Immature natural killer cell (primary cell): ENCODE data around the gene MUS81. TPM values are rescaled to one million over a fixed set of nuclear protein-coding genes. Genes with fewer than 3 reads are reported as not detected.

Source experiments
- DNase-seq, 3 donors: peaks; one replicate each; pipeline ENCODE4 v3.0.0; 2022; ENCODE audit warnings: mixed read lengths in 1 of 3
- H3K27ac Mint-ChIP-seq, 6 donors: one replicate each; pipeline ENCODE4 v1.8.0; 2020; ENCODE audit warnings: mixed read lengths in 6 of 6, mild to moderate bottlenecking in 5 of 6, inconsistent platforms in 4 of 6, moderate library complexity in 3 of 6
- H3K27me3 Mint-ChIP-seq, 3 donors: one replicate each; pipeline ENCODE4 v1.8.0; 2020 to 2021; ENCODE audit warnings: low read depth in 3 of 3, mild to moderate bottlenecking in 3 of 3, mixed read lengths in 3 of 3, moderate library complexity in 3 of 3, inconsistent platforms in 1 of 3
- H3K36me3 Mint-ChIP-seq, 3 donors: one replicate each; pipeline ENCODE4 v1.8.0; 2020; ENCODE audit warnings: mixed read lengths in 3 of 3, inconsistent platforms in 2 of 3, mild to moderate bottlenecking in 2 of 3
- H3K4me1 Mint-ChIP-seq, 2 donors: one replicate each; pipeline ENCODE4 v1.8.0; 2020; ENCODE audit warnings: inconsistent platforms in 2 of 2, mild to moderate bottlenecking in 2 of 2, mixed read lengths in 2 of 2, moderate library complexity in 1 of 2
- H3K4me3 Mint-ChIP-seq, 5 donors: one replicate each; pipeline ENCODE4 v1.8.0; 2020; ENCODE audit warnings: mild to moderate bottlenecking in 5 of 5, mixed read lengths in 5 of 5, inconsistent platforms in 3 of 5, moderate library complexity in 3 of 5
- H3K9me3 Mint-ChIP-seq, 6 donors: one replicate each; pipeline ENCODE4 v1.8.0; 2020; ENCODE audit warnings: mild to moderate bottlenecking in 6 of 6, mixed read lengths in 6 of 6, inconsistent platforms in 4 of 6, moderate library complexity in 3 of 6
- polyA plus RNA-seq, 3 donors: library from polyadenylated mRNA; unstranded; fragments of 300-500 nt; fragmentation: Illumina TruSeq; gene quantifications; one replicate each; pipeline ENCODE4 v1.2.3, GENCODE V29; 2021

MUS81 gene, protein sequence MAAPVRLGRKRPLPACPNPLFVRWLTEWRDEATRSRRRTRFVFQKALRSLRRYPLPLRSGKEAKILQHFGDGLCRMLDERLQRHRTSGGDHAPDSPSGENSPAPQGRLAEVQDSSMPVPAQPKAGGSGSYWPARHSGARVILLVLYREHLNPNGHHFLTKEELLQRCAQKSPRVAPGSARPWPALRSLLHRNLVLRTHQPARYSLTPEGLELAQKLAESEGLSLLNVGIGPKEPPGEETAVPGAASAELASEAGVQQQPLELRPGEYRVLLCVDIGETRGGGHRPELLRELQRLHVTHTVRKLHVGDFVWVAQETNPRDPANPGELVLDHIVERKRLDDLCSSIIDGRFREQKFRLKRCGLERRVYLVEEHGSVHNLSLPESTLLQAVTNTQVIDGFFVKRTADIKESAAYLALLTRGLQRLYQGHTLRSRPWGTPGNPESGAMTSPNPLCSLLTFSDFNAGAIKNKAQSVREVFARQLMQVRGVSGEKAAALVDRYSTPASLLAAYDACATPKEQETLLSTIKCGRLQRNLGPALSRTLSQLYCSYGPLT
- polyA plus RNA-seq: 10 to 100 TPM; 22.7 to 47.0 (median 32.2) TPM

DNA sequence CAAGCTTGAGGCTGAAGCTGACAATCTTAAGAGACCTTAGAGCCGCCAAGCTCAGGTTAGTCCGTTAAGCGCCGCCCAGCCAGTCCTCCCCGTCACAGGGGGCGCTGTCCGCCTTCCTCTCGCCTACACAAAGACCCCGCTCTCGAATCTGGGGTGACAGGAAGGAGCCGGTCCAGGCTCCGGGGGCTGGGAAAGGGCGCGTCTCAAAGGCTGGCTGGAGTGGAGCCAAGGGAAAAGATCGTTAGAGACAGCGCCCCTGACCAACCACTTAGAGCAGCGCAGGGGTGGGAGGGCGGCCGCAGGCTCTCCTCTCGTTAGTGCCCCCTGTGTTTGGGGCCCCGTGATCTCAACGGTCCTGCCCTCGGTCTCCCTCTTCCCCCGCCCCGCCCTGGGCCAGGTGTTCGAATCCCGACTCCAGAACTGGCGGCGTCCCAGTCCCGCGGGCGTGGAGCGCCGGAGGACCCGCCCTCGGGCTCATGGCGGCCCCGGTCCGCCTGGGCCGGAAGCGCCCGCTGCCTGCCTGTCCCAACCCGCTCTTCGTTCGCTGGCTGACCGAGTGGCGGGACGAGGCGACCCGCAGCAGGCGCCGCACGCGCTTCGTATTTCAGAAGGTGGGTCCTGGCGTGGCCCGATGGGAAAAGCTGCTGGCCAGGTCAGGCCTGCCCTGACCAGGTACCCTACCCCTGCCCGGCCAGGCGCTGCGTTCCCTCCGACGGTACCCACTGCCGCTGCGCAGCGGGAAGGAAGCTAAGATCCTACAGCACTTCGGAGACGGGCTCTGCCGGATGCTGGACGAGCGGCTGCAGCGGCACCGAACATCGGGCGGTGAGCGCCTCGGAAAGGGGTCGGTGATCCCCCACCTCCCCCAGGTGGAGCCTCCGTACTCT lies at the start of gene MUS81:
MUS81 (plus strand) TSS at position 156 of the 887 bp plus-strand sequence; CDS start at position 477, 321 bp downstream.
- Mint-ChIP-seq H3K4me3 (peak within 1 kb of the TSS; percentile 91 to 98 (median 94)), H3K9me3 (no peaks in the 10 kb centered on the region), H3K4me1 (peaks cover 48 to 53% of the 10 kb centered on the region in 2 donors), H3K36me3 (peaks cover 13 to 22% (median 13%) of the 10 kb centered on the region in 3 donors), H3K27ac (peak within 1 kb of the TSS; percentile 91 to 99 (median 98)), H3K27me3 (peaks cover 10 to 21% (median 19%) of the 10 kb centered on the region in 3 donors)
- peak; percentile 91 to 93 (median 92) for DNase-seq

DNA sequence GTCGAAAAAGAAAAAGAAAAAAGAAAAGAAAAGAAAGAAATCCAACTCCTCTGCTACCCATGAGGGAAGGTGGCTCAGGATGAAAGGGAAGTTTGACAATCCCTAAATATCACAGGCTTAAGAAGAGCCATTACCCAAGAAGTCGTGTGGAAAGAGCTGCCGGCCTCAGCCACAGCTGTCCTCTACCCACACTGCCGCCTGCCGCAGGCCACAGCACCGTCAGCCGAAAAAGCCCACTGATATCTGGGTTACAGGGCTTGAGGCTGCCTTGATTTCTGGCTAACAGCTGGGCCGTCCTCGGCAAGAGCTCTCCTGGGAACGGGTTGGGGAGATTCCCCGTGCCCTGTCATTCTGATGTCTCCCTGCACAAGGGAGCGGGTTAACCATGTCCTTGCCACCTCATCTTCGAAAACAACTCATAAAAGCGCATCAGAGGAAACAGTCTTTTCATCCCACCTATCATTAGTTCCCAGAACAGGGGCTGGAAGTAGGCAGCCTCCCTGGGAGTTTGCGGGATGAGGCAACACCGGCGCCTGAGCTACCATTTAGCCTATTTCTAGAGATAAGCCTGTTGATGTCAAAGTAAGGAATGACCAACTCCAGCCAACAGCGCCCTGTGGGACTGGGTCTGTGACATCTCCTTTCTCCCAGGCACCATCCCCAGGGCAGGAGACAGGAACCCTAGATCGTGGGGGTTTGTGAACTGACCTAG lies 48.3 kb upstream of the MUS81 start:
- Mint-ChIP-seq H3K4me1 (peaks cover 0 to 5% of the 10 kb centered on the region in 2 donors), H3K9me3 (no peaks in the 10 kb centered on the region), H3K27ac (no peak overlapping the region), H3K4me3 (no peak overlapping the region), H3K36me3 (peaks cover 3 to 4% (median 4%) of the 10 kb centered on the region in 3 donors), H3K27me3 (peaks cover 3 to 11% (median 8%) of the 10 kb centered on the region in 3 donors)
- DNase-seq: no peak

DNA sequence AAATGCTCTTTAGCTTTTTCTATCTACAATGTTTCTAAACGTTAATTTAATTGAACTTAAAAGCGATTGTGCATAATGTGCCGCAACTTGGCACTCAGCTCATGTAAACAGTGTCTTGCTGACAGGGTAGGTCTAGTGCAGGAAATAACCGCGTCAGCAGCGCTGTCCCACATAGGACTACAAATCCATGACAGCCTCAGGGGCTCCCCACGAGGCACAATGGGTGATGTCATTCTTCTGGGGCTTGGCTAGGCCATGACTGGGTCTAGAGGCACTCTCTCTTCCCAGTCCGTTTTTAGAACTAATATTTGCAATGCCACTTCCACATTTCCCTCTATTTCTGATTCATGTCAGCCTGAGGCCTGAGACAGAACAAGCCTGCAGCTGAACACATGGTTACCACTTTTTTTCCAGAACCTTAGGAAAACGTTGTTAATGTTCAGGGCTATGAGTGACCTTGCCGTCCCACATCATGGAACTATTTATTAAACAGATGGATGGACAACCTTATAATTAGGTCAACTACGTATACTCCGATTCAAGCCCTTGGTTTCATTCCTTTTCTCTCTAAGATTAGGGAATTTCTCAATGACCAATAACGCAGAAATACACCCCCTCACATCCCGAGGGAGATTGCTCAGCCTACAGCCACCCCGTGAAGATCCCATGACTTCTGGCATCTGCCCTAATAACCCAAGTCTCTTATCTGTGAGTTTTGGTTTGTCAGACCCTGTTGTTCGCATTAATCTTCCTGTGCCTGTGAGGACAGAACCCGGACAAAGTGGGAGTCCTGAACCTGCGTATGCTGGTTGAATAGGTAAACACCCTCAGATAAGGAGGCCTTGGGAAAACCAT lies 45.9 kb upstream of the MUS81 start:
- H3K4me3 Mint-ChIP-seq: no peak overlapping the region
- DNase-seq: no peak
- H3K36me3 Mint-ChIP-seq: peaks cover 3 to 4% (median 4%) of the 10 kb centered on the region in 3 donors
- peaks cover 3 to 14% of the 10 kb centered on the region in 2 donors for H3K4me1 Mint-ChIP-seq
- peaks cover 3 to 8% (median 5%) of the 10 kb centered on the region in 3 donors for H3K27me3 Mint-ChIP-seq
- H3K27ac Mint-ChIP-seq: no peak overlapping the region
- H3K9me3 Mint-ChIP-seq: no peaks in the 10 kb centered on the region

DNA sequence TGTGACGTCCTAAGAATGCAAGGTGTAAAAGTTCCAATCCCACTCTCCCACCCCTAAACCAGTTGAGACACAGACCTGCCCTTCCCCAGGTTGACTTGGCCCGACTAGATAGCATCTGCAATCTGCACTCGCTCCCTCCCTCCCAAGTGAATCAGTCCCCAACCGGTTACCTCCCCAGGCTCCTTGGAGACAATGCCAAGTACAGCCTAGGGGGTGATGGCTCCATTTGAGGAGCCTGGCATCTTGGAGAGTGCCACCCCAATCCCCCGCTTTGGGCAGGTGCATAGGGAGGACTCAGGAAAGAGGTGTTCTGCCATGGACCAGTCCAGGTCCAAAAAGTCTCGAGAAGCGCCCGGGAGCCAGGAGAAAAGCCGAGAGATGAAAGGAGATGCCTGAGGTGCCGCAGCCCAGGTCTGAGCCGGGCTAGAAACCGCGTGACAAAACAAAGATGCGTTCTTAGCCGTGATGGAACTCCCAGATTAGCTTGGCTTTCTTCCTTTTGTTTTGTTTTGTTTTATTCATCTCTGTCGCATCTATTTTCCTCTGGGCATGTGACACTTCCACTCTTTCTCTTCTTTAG lies 45.2 kb upstream of the MUS81 start:
- H3K4me1 Mint-ChIP-seq: peaks cover 3 to 14% of the 10 kb centered on the region in 2 donors
- no peak overlapping the region for H3K4me3 Mint-ChIP-seq
- no peak for DNase-seq
- H3K27me3 Mint-ChIP-seq: peaks cover 3 to 8% (median 5%) of the 10 kb centered on the region in 3 donors
- H3K36me3 Mint-ChIP-seq: peaks cover 3 to 4% (median 4%) of the 10 kb centered on the region in 3 donors
- H3K9me3 Mint-ChIP-seq: no peaks in the 10 kb centered on the region
- H3K27ac Mint-ChIP-seq: peak overlapping the region in 1 of 6 donors; percentile 71

DNA sequence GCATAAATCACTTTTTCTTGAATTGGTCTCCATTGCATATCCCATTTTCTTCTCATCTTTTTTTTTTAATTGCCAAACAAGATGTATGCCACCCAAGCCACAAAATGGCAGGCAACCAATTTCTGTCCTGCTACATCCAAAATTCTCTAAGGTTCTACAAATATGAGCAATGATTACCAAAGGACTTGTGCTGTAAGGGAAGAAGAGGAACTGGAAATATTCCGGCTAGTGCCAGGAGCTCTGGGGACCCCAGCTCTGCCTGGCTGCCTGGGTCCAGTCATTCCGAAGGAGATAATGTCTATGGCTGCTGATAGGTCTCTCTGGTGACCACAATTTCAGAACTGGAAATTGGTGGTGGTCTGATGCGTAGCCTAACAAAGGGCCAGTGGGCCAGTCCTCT lies 43.5 kb upstream of the MUS81 start:
- peak overlapping the region; percentile 18 to 90 (median 84) for H3K4me3 Mint-ChIP-seq
- H3K27me3 Mint-ChIP-seq: peaks cover 0 to 4% (median 3%) of the 10 kb centered on the region in 3 donors
- no peak for DNase-seq
- H3K9me3 Mint-ChIP-seq: no peaks in the 10 kb centered on the region
- H3K36me3 Mint-ChIP-seq: peaks cover 3 to 4% (median 4%) of the 10 kb centered on the region in 3 donors
- H3K27ac Mint-ChIP-seq: peak overlapping the region in 1 of 6 donors; percentile 6
- H3K4me1 Mint-ChIP-seq: peaks cover 3 to 14% of the 10 kb centered on the region in 2 donors

DNA sequence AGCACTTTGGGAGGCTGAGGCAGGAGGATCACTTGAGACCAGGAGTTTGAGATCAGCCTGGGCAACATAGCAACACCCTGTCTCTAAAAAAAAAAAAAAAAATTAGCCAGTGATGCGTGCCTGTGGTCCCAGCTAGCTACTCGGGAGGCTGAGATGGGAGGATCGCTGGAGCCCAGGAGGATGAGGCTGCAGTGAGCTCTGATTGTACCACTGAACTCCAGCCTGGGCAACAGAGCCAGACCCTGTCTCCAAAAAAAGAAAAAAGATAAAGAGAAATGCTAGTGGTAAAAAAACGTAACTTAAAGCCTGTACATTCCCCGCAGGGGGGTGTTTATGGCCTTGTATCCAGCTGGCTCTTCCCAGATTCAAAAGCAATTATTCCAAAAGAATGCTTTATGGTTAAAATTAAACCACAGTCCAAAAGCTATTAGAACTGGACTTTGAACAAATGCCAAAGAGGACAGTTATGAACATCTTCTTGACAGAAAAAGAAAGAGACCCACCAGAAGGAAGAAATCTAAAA lies 42.9 kb upstream of the MUS81 start:
- Mint-ChIP-seq H3K9me3 (no peaks in the 10 kb centered on the region), H3K27me3 (peaks cover 0 to 5% (median 3%) of the 10 kb centered on the region in 3 donors), H3K27ac (peak overlapping the region in 5 of 6 donors; percentile 27 to 87 (median 77)), H3K36me3 (peaks cover 3 to 4% (median 4%) of the 10 kb centered on the region in 3 donors), H3K4me3 (peak overlapping the region; percentile 82 to 90 (median 85)), H3K4me1 (peaks cover 3 to 14% of the 10 kb centered on the region in 2 donors)
- DNase-seq: no peak

DNA sequence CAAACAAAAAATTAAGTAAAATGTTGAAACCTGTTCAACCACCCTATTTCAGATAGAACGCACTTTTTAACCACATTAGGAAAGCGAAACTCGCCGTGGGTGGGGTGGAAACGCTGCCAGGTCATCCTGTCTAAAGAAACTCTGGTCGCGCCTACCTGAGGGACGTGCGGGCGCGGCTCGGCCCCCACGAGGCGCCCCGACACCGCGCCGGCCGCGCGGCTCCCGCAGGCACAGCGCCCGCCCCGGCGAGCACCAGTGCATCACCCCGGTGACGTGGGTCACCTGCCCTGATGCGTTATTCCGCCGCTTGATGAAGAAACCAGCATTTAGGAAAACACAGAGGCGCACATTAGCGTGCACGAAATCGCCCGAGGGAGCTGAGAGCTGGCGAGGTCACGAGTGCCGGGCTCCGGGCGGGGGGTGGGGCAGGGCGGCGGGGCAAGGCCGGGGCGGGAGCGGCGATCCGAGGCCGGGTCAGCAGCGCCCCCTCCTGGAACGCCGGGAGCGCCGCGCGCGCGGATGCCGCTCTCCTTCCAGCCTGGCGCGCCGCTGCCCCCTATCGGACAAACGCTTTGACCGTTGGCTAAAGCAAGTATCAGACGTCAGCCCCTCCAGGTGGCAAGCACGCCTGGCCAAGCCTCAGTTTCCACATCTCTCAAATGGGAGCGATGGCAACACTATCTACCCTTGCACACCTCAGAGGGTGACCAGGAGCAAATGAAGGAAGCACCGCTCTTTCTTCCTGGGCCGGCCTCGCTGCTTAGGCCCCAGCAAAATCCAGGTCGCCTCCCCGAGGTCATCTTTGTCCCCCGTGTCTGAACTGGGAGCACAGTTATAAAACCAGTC lies 42.2 kb upstream of the MUS81 start:
- Mint-ChIP-seq H3K27me3 (peaks cover 0 to 5% (median 3%) of the 10 kb centered on the region in 3 donors), H3K4me1 (peaks cover 3 to 14% of the 10 kb centered on the region in 2 donors), H3K27ac (peak overlapping the region; percentile 27 to 87 (median 72)), H3K4me3 (peak overlapping the region; percentile 82 to 90 (median 85)), H3K9me3 (no peaks in the 10 kb centered on the region), H3K36me3 (peaks cover 3 to 4% (median 4%) of the 10 kb centered on the region in 3 donors)
- DNase-seq: peak; percentile 92

DNA sequence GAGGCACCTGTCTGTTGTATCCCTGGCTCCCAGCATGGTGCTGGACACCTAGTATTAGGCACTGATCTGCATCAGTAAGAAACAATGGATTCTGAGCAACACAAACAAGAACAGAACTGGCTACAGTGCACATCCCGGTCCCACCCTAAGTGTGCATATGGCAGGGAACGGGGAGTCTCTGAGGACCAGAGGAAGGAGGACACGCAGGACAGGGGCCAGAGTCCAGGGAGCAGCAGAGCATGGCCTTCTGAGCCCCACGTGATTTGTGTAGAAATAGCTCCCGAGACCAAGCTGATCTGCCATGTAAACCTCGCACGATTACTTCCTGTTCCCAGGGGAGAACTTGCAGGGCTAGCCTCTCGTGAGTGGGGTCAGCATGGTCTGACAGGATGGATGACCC lies 39.1 kb upstream of the MUS81 start:
- no peak for DNase-seq
- Mint-ChIP-seq H3K27ac (no peak overlapping the region), H3K9me3 (no peaks in the 10 kb centered on the region), H3K36me3 (peaks cover 0 to 4% (median 4%) of the 10 kb centered on the region in 3 donors), H3K4me3 (no peak overlapping the region), H3K27me3 (peaks cover 0 to 8% (median 0%) of the 10 kb centered on the region in 3 donors), H3K4me1 (peaks cover 3 to 14% of the 10 kb centered on the region in 2 donors)

DNA sequence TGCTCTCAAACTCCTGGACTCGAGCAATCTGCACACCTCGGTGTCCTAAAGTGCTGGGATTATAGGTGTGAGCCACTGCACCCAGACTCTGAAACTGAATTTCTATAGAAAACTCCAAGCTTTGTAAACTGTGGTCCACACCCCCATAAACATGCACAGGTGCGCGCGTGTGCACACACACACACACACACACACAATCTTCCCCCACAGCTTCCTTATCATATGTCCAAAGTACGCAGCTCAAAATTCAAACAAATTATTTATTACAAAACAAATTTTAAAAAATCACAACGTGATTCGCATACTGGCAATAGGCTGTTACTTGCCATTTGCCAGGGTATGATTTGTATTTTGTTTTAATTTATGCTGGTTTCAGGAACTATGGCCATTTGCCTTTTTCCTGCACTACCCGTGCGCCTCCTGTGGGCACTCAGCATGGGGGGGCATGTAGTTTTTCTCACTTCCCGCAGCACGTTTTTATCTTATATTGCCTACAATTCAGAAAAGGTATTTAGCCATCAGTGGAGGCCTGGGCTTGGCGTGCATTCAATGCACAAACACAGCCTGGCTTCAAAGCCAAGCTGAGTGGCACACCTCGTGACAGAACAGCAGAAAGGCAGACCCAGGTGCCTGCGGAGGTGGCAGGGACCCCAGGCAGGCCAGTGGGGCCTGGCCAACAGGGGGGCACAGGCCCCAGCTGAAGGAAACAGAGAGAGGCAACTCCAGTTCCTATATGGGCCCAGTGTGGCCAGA lies 37.3 kb upstream of the MUS81 start:
- Mint-ChIP-seq H3K36me3 (no peaks in the 10 kb centered on the region), H3K27me3 (peaks cover 0 to 8% (median 2%) of the 10 kb centered on the region in 3 donors), H3K9me3 (no peaks in the 10 kb centered on the region), H3K27ac (no peak overlapping the region), H3K4me1 (no peaks in the 10 kb centered on the region), H3K4me3 (no peak overlapping the region)
- DNase-seq: no peak

DNA sequence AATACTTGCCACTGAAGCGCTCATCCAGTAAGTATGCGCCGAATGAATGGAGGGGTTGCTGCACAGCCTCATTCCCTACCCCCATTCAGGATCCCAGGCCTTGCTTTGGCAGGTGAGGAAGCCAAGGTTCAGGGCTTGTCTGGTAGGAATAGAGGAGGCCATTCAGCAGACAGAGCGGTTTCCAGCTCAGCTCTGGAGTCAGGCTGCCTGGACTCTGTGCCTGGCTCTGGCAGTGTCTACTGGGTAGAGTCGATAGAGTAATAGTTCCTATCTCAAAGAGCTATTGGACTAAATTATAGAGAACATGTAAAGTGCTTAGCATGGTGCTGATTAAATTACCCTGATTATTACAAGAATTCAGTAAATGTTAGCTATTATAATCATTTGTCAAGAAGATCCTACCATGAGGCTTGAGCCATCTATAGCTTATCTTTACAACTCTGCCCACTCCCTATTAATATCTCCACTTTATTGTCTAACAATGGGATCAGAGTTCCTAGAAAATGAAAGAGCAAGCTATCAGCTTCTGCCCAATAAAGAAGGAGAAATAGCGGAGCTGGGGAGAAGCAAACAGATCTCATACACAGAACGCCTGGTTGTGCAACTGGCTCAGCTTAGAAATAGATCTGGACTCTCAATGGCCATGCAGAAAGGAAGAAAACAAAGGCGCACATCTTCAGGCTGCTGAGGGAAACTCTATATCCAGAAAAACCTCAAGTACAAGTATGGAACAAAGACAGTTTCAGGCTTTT lies 33.1 kb upstream of the MUS81 start:
- H3K27me3 Mint-ChIP-seq: peaks cover 0 to 7% (median 2%) of the 10 kb centered on the region in 3 donors

More for the DNA sequence above, 33.1 kb upstream of the MUS81 start:
- Mint-ChIP-seq H3K9me3 (peaks cover 0 to 1% (median 0%) of the 10 kb centered on the region in 6 donors), H3K36me3 (no peaks in the 10 kb centered on the region), H3K4me3 (no peak overlapping the region), H3K4me1 (no peaks in the 10 kb centered on the region), H3K27ac (no peak overlapping the region)
- no peak for DNase-seq
